Astrocyte (in vitro differentiated cells and primary cell): ENCODE data around the gene TBXT.

ENCODE experiments used
- EZH2 ChIP-seq: IDR thresholded peaks from 2 replicates; pipeline ENCODE4 v1.6.1; 2012; ENCODE audit warnings: mild to moderate bottlenecking, low read length, inconsistent platforms; ENCODE audit not compliant: insufficient read depth
- TF ChIP-seq, protein P1 (sequence below): IDR thresholded peaks from 2 replicates; pipeline ENCODE4 v1.5.1; 2011; ENCODE audit warnings: low read depth, mild to moderate bottlenecking, inconsistent platforms, low read length, moderate library complexity; ENCODE audit not compliant: insufficient read depth

DNA sequence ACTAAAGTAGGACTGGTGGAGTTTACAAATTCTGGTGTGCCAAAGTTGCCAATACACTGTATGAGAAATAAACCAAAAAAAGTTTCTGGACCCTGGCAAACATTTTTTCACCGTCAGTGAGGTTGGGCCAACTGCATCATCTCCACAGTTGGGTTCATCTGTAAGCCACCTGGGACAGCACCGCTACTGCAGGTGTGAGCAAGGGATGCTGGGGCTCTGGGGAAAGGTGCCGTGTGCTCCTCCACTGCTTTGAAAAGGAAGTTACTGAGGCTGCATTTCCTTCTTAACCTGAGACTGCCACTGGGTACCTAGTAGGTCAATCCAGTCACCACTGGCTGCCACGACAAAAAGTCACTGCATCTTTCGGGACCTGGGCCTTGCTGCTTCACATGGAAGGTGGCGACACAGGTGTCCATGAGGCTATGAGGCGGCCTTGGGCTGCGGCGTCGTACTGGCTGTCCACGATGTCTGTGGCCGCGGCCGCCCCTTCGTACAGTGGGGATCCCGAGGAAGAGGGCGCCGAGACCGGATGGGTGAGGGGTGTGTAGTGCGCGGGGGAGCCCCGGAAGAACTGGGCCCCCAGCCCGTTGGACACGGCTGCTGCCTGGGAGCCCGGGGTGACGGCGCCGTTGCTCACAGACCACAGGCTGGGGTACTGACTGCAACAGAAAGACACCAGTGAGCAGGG lies 9.6 kb downstream of the TBXT start:
- TF ChIP-seq, protein P1, sequence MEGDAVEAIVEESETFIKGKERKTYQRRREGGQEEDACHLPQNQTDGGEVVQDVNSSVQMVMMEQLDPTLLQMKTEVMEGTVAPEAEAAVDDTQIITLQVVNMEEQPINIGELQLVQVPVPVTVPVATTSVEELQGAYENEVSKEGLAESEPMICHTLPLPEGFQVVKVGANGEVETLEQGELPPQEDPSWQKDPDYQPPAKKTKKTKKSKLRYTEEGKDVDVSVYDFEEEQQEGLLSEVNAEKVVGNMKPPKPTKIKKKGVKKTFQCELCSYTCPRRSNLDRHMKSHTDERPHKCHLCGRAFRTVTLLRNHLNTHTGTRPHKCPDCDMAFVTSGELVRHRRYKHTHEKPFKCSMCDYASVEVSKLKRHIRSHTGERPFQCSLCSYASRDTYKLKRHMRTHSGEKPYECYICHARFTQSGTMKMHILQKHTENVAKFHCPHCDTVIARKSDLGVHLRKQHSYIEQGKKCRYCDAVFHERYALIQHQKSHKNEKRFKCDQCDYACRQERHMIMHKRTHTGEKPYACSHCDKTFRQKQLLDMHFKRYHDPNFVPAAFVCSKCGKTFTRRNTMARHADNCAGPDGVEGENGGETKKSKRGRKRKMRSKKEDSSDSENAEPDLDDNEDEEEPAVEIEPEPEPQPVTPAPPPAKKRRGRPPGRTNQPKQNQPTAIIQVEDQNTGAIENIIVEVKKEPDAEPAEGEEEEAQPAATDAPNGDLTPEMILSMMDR = no peak
- no peak for TF ChIP-seq EZH2
